PC-3 (cell line): ENCODE data around the gene CRHR2. TPM values are rescaled to one million over a fixed set of nuclear protein-coding genes. Genes with fewer than 3 reads are reported as not detected.

Source experiments
- ATAC-seq: fragments of 200-7000 bp; cut with Tn5 transposase; 2 replicates; pipeline ENCODE4 v1.9.1; 2020; ENCODE audit warnings: mild to moderate bottlenecking, moderate library complexity
- BruUV-seq: library from RNA; stranded (reverse); fragments of 400-500 nt; replicated peaks from 2 replicates; lab custom pipeline; 2021; lab: Mats Ljungman, UMichigan
- CTCF ChIA-PET: fragments of 300-600 bp; sonication (Branson Sonifier 250); formaldehyde crosslinking; loops from one replicate; lab custom pipeline; 2022; ENCODE audit warnings: antibody characterized with exemption; lab: Charles Lee
- POLR2A ChIA-PET: fragments of 300-600 bp; sonication (Branson Sonifier 250); formaldehyde crosslinking; loops from one replicate; lab custom pipeline; 2022; ENCODE audit warnings: antibody characterized with exemption; ENCODE audit not compliant: unreplicated experiment; lab: Charles Lee
- DNase-seq: peaks from one replicate; pipeline ENCODE4 v3.0.0-alpha.2; 2015
- H2AFZ ChIP-seq: fragments of 300-600 bp; sonication (generic); 2 replicates; pipeline ENCODE4 v1.6.0; 2016; ENCODE audit warnings: antibody characterized with exemption, low read length
- H3F3A ChIP-seq: fragments of 300-600 bp; sonication (generic); one replicate; pipeline ENCODE4 v1.6.0; 2017; ENCODE audit warnings: antibody characterized with exemption, low read length, control low read depth, mild to moderate bottlenecking; ENCODE audit not compliant: unreplicated experiment
- H3K27ac ChIP-seq: fragments of 300-600 bp; sonication (generic); 2 replicates; pipeline ENCODE4 v1.5.1; 2016; ENCODE audit warnings: mild to moderate bottlenecking, low read length
- H3K27me3 ChIP-seq: fragments of 300-600 bp; sonication (generic); 2 replicates; pipeline ENCODE4 v1.6.1; 2016; ENCODE audit warnings: low read length, mixed read lengths
- H3K36me3 ChIP-seq: fragments of 300-600 bp; sonication (generic); 2 replicates; pipeline ENCODE4 v1.6.1; 2016; ENCODE audit warnings: low read depth, mixed run types, low read length, mixed read lengths
- H3K4me1 ChIP-seq: fragments of 300-600 bp; sonication (generic); 2 replicates; pipeline ENCODE4 v1.5.1; 2016; ENCODE audit warnings: low read length; ENCODE audit not compliant: insufficient read depth
- H3K4me2 ChIP-seq: fragments of 300-600 bp; sonication (generic); 2 replicates; pipeline ENCODE4 v1.6.0; 2016; ENCODE audit warnings: low read length
- H3K4me3 ChIP-seq: fragments of 300-600 bp; sonication (generic); 2 replicates; pipeline ENCODE4 v1.5.1; 2016; ENCODE audit warnings: mild to moderate bottlenecking, low read length, mixed read lengths
- H3K79me2 ChIP-seq: fragments of 300-600 bp; sonication (generic); 2 replicates; pipeline ENCODE4 v1.6.1; 2017; ENCODE audit warnings: low read length, mixed read lengths
- H3K9ac ChIP-seq: fragments of 300-600 bp; sonication (generic); 2 replicates; pipeline ENCODE4 v1.6.0; 2016; ENCODE audit warnings: mild to moderate bottlenecking, low read length
- H3K9me2 ChIP-seq: fragments of 300-600 bp; sonication (generic); replicated peaks from 2 replicates; pipeline ENCODE4 v1.6.1; 2016; ENCODE audit warnings: mixed run types, low read length, mixed read lengths
- H3K9me3 ChIP-seq: fragments of 300-600 bp; sonication (generic); 2 replicates; pipeline ENCODE4 v1.6.1; 2016; ENCODE audit warnings: low read length, mixed read lengths
- H4K20me1 ChIP-seq: fragments of 300-600 bp; sonication (generic); 2 replicates; pipeline ENCODE4 v1.6.1; 2016; ENCODE audit warnings: low read length, mixed read lengths
- CTCF ChIP-seq: fragments of 300-600 bp; sonication (generic); conservative IDR thresholded peaks from 2 replicates; pipeline ENCODE4 v1.5.1; 2017; ENCODE audit warnings: antibody characterized with exemption, low read depth, mild to moderate bottlenecking, low read length
- EZH2 ChIP-seq: fragments of 300-600 bp; sonication (generic); IDR thresholded peaks from one replicate; pipeline ENCODE4 v1.6.1; 2017; ENCODE audit warnings: antibody characterized with exemption, mild to moderate bottlenecking, low read length; ENCODE audit not compliant: unreplicated experiment
- EZH2phosphoT487 ChIP-seq: fragments of 300-600 bp; sonication (generic); IDR thresholded peaks from 2 replicates; pipeline ENCODE4 v1.6.1; 2018; ENCODE audit warnings: mild to moderate bottlenecking, antibody characterized with exemption, low read length, borderline replicate concordance
- intact Hi-C: fragments of 100-400 bp; cut with micrococcal nuclease; formaldehyde crosslinking; loops from 2 replicates; pipeline ENCODE4 v1.9.0; 2023
- total RNA-seq: library from RNA; depleted of rRNA; stranded (reverse); fragments of >200 nt; gene quantifications from 2 replicates; pipeline ENCODE4 v1.2.3, GENCODE V29; 2014

CRHR2 gene
- total RNA-seq, 1 experiment from 2014 or later, result not detected

GRCh38 chr7:30717181-30717580, 34.9 kb upstream of the CRHR2 start:
- Histone ChIP-seq H3F3A (no peaks in the 10 kb centered on the region), H3K27ac (no peak overlapping the region), H3K4me1 (no peaks in the 10 kb centered on the region; the same call in 1 of the 2 replicates), H4K20me1 (no peaks in the 10 kb centered on the region), H2AFZ (no peak overlapping the region), H3K9me2 (no peaks in the 10 kb centered on the region), H3K27me3 (peaks cover 18% of the 10 kb centered on the region; the same call in 1 of the 2 replicates), H3K36me3 (no peaks in the 10 kb centered on the region), H3K79me2 (no peaks in the 10 kb centered on the region), H3K9me3 (no peaks in the 10 kb centered on the region), H3K4me2 (no peak overlapping the region), H3K9ac (no peak overlapping the region), H3K4me3 (no peak overlapping the region)
- CTCF ChIA-PET, result no interaction called here
- POLR2A ChIA-PET, result no interaction called here
- no TSS peak for BruUV-seq
- no peak for TF ChIP-seq EZH2
- TF ChIP-seq EZH2phosphoT487, result no peak
- TF ChIP-seq CTCF, result no peak
- intact Hi-C loops, result no loop called here
- peak; percentile 95 for ATAC-seq
- DNase-seq, result peak; percentile 67

GRCh38 chr7:30714129-30714528, 31.9 kb upstream of the CRHR2 start:
- CTCF ChIA-PET, result no interaction called here
- ATAC-seq, result no peak
- Histone ChIP-seq H4K20me1 (no peaks in the 10 kb centered on the region), H3K36me3 (no peaks in the 10 kb centered on the region), H3K9me3 (no peaks in the 10 kb centered on the region), H3K79me2 (no peaks in the 10 kb centered on the region), H3K9ac (no peak overlapping the region), H2AFZ (no peak overlapping the region), H3K4me2 (no peak overlapping the region), H3F3A (no peaks in the 10 kb centered on the region), H3K4me3 (no peak overlapping the region), H3K9me2 (no peaks in the 10 kb centered on the region), H3K4me1 (no peaks in the 10 kb centered on the region; the same call in 1 of the 2 replicates), H3K27ac (no peak overlapping the region), H3K27me3 (peaks cover 21% of the 10 kb centered on the region; the same call in 1 of the 2 replicates)
- TF ChIP-seq EZH2phosphoT487 (no peak), EZH2 (no peak), CTCF (no peak)
- POLR2A ChIA-PET, result no interaction called here
- DNase-seq, result no peak
- intact Hi-C loops, result no loop called here
- BruUV-seq, result no TSS peak

GRCh38 chr7:30713392-30713791, 31.1 kb upstream of the CRHR2 start:
- no peak overlapping the region for H3K9ac ChIP-seq

More at GRCh38 chr7:30713392-30713791, 31.1 kb upstream of the CRHR2 start:
- H2AFZ ChIP-seq, result no peak overlapping the region
- CTCF ChIA-PET, result no interaction called here
- no peak for DNase-seq
- no peaks in the 10 kb centered on the region for H3K9me2 ChIP-seq
- TF ChIP-seq EZH2 (no peak), EZH2phosphoT487 (no peak), CTCF (no peak)
- H3K4me2 ChIP-seq, result no peak overlapping the region
- H3K4me1 ChIP-seq, result no peaks in the 10 kb centered on the region; the same call in 1 of the 2 replicates
- intact Hi-C loops, result no loop called here
- H3F3A ChIP-seq, result no peaks in the 10 kb centered on the region
- H3K36me3 ChIP-seq, result no peaks in the 10 kb centered on the region
- H3K4me3 ChIP-seq, result no peak overlapping the region
- H3K9me3 ChIP-seq, result no peaks in the 10 kb centered on the region
- BruUV-seq, result no TSS peak
- POLR2A ChIA-PET, result no interaction called here
- no peaks in the 10 kb centered on the region for H4K20me1 ChIP-seq
- no peaks in the 10 kb centered on the region for H3K79me2 ChIP-seq
- peaks cover 21% of the 10 kb centered on the region; the same call in 1 of the 2 replicates for H3K27me3 ChIP-seq
- H3K27ac ChIP-seq, result no peak overlapping the region
- no peak for ATAC-seq
